ENCODE results near the gene ZC3H18.

Gene ZC3H18

GRCh38 chr16:88627531-88628411 is 57.6 kb downstream of the ZC3H18 start:
- no peak for DNase-seq

GRCh38 chr16:88628512-88628974 is 58.3 kb downstream of the ZC3H18 start:
- peak; percentile 44 for DNase-seq

- no peak for DNase-seq
Observed at GRCh38 chr16:88629835-88630234, 59.6 kb downstream of the ZC3H18 start.

- no peak for DNase-seq
Observed at GRCh38 chr16:88630433-88630832, 60.2 kb downstream of the ZC3H18 start.

- DNase-seq: no peak
Observed at GRCh38 chr16:88630941-88631340, 60.7 kb downstream of the ZC3H18 start.

DNA sequence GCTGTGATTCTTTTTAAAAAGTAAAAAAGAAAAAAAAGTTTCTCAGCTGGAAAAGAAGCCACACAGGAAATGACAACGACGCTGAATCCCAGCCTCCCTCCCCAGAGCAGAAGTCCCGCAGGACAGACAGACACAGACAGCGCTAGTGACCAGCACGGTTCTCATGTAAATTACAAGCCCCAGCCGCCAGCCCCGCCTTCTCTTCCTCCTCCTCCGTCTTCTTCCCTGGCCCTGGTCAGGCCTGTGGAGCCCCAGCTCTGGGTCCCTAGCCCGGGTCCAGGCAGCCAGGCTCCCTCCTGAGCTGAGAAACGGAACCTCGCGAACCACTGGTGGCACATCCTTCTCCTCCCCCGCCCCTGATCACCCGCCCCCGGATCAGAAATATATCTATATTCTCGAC is 61.2 kb downstream of the ZC3H18 start:
- DNase-seq: no peak

DNA sequence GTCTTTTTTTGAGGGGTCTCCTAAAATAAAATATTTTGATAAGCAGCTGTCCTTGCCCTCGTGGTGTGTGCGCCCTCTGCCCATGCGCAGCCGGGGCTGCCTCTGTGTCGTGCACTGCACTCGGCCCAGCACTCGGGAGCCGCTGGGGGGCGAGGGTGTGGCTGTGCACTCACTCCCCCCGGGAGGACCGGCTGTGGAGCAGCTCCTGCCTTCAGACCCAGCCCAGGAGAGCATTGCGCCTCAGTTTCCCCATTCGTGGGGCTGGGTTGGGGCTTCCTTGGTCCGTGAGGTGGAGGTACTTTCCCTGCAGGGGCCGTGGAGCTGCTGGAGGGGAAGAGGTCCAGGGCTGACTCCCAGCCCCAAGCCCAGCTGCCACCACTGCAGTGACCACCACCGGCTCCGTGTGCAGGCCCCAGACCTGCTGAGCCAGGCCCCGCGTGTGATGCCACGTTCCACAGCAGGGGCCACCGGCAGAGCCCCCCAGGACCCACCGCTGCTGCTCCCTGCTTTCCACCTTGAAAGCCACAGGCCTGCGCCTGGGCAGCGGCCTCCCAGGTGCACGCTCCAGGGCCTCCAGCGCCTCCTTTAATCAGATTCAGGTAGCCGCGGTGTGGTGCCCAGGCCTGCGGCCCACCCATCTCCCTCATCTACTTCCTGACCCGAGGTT is 61.9 kb downstream of the ZC3H18 start:
- DNase-seq: no peak

DNA sequence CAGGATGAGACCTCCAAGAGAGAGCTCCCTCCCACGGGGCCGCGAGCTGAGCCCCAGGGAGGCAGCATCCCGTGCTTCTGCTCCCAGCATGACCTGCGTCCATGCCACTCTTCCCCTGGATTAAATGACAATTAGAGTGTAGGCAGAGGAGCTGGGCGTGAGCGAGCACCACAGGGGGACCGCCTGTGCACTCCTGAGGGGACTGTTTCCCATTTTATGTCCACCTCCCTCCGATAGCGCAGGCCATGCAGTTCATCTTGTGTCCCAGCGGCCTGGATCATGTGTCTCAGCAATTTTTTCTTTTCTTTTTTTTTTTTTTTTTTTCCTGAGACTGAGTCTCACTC is 62.4 kb downstream of the ZC3H18 start:
- DNase-seq: no peak

DNA sequence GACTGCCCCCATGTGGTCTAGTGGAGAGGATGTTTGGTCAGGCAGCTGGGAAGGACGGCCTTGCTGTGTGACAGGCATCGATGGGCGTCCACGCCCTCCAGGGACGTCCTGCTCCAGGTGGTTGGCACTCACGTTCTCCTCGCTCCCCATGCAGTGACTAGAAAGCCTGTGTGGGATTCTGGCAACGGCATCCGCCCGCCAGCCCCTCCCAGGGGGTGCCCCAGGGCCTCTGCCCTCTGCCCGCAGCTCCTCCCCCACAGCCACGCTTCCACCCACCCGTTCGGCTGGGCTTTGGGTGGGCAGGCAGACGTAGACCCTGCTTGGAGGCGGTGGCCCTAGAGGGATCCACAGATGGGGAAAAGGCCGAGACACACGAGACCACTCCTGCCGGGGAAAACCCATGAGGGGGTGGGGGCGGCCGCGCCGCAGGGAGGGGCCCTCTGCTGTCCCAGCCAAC is 63.5 kb downstream of the ZC3H18 start:
- DNase-seq: no peak

DNA sequence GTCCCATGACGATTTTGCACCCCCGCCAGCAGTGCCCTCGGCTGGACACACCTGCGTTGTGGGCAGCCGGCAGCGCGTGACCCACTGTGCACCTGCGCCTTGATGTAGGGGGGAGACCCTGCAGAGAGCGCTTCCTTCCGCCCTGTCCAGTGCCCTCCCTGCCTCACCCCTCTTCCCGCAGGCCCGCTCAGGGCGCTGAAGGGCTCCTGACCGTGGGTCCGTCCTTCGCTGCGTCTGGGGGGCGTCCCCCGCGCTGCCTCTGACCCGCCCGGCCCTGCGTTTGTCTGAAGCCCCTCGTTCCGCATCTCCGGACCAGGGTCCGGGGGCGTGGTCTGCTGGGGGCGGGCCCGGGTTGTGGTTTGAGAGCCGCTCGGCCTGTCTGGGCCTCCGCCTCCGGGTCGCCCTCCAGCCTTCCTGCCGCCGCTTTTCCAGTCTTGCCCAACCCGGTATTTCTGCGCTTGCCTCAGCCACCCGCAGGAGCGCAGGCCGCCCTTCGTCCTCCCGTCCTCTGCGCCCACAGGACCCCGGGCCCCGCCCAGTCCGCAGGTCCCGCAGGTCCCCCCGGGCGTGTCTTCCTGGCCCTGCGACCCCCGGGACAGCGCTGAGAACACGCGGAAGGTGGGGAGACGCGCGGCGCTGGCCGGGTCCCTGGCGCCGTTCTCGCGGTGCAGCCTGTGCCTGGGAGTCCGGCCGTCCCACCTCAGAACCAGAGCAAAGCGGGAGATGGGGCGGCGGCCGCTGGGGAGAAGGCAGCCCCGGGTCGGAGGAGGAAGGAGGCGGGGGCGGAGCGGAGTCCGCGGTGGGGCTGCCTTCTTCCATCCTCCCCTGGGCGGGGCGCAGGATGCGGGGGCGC is 64.2 kb downstream of the ZC3H18 start:
- DNase-seq: no peak

GRCh38 chr16:88634994-88635670 is 64.9 kb downstream of the ZC3H18 start:
- DNase-seq: no peak

GRCh38 chr16:88635671-88636319 is 65.6 kb downstream of the ZC3H18 start:
- DNase-seq: no peak

DNA sequence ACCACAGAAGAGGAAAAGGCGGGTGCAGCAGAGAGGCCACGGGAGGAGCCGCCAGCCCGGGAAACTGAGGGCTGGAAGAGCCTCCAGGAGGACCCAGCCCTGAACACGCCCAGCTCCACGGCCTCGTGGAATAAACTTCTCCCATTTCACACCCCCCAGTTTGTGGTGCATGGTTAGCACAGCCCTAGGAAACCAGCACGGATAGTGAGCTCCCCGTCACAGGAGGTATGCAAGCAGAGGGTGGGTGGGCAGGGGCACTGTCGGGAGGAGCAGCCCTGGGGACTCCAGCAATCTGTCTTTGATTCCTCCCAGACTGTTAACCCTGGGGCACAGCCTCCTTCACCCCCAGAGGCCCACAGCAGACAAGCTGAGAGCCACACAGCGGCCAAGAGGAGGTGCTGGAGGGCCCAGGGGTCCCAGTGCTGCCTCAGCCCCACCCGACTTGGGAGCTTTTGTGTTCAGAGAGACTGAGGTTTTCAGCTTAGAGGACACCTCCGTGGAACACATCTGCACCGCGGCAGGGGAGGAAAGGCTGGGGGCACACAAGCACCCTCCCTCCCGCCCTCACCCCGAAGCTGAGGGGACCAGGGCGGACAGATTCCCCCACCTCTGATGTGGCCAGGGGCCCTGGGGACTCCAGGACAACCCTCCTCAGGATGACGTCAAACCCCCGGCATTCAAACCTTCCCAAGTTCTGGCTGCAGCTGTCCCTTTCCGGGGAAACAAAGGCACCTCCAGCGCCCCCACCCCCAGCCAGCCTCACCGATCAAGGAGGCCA is 66.5 kb downstream of the ZC3H18 start:
- DNase-seq: no peak

- no peak for DNase-seq
Observed at GRCh38 chr16:88638323-88639230, 68.4 kb downstream of the ZC3H18 start, which contains the start of gene IL17C. Gene IL17C (plus strand): TSS chr16:88638572. CDS start chr16:88638642, 70 bp downstream.

- no peak for DNase-seq
Observed at GRCh38 chr16:88639231-88640038, 69.2 kb downstream of the ZC3H18 start.

- DNase-seq: no peak
Observed at GRCh38 chr16:88640039-88640495, 69.9 kb downstream of the ZC3H18 start.

GRCh38 chr16:88640498-88641247 is 70.5 kb downstream of the ZC3H18 start:
- no peak for DNase-seq
